HepG2 (cell line): ENCODE data around the gene TCFL5. TPM values are rescaled to one million over a fixed set of nuclear protein-coding genes. Genes with fewer than 3 reads are reported as not detected.

ENCODE experiments used
- ARNT2 ChIP-seq: sonication (generic); formaldehyde crosslinking; IDR thresholded peaks from 2 replicates; pipeline ENCODE4 v1.8.0; 2022; ENCODE audit warnings: mild to moderate bottlenecking, low read depth, missing genetic modification reagents, moderate library complexity
- BRCA1 ChIP-seq: sonication (generic); formaldehyde crosslinking; IDR thresholded peaks from 2 replicates; pipeline ENCODE4 v1.4.0; 2020; ENCODE audit warnings: missing genetic modification reagents
- CBFB ChIP-seq: sonication (generic); formaldehyde crosslinking; IDR thresholded peaks from 2 replicates; pipeline ENCODE4 v1.4.0; 2020; ENCODE audit warnings: missing genetic modification reagents
- HIVEP1 ChIP-seq: sonication (generic); formaldehyde crosslinking; IDR thresholded peaks from 2 replicates; pipeline ENCODE4 v1.4.0; 2020; ENCODE audit warnings: mild to moderate bottlenecking, missing genetic modification reagents
- KMT2A ChIP-seq: sonication (generic); formaldehyde crosslinking; IDR thresholded peaks from 2 replicates; pipeline ENCODE4 v1.4.0; 2020; ENCODE audit warnings: missing genetic modification reagents
- MZF1 ChIP-seq: sonication (generic); formaldehyde crosslinking; IDR thresholded peaks from 2 replicates; pipeline ENCODE4 v1.8.1; 2023; ENCODE audit warnings: mild to moderate bottlenecking, missing genetic modification reagents, borderline replicate concordance
- NPAS2 ChIP-seq: sonication (generic); formaldehyde crosslinking; IDR thresholded peaks from 2 replicates; pipeline ENCODE4 v1.8.0; 2022; ENCODE audit warnings: mild to moderate bottlenecking, missing genetic modification reagents, borderline replicate concordance
- NR2F6 ChIP-seq, 2 experiments: IDR thresholded peaks; 2 replicates each; pipeline ENCODE4 v1.6.1; 2016; ENCODE audit warnings: antibody characterized with exemption in 1 of 2, mild to moderate bottlenecking in 1 of 2
- RBAK ChIP-seq: sonication (generic); formaldehyde crosslinking; IDR thresholded peaks from 2 replicates; pipeline ENCODE4 v1.5.1; 2020; ENCODE audit warnings: mild to moderate bottlenecking, missing genetic modification reagents
- RBM39 ChIP-seq: fragments of 200-400 bp; formaldehyde crosslinking; IDR thresholded peaks from one replicate; pipeline ENCODE4 v1.6.1; 2018; ENCODE audit warnings: antibody characterized with exemption, mild to moderate bottlenecking, low read depth, low read length; ENCODE audit not compliant: poor library complexity, severe bottlenecking
- SRSF4 ChIP-seq: fragments of 200-400 bp; formaldehyde crosslinking; IDR thresholded peaks from one replicate; pipeline ENCODE4 v1.6.1; 2018; ENCODE audit warnings: mild to moderate bottlenecking, low read depth, low read length, moderate library complexity; ENCODE audit not compliant: poor library complexity, severe bottlenecking
- ZNF44 ChIP-seq: sonication (generic); formaldehyde crosslinking; IDR thresholded peaks from 2 replicates; pipeline ENCODE4 v1.5.1; 2020; ENCODE audit warnings: mild to moderate bottlenecking, missing genetic modification reagents
- ZNF468 ChIP-seq: sonication (generic); formaldehyde crosslinking; IDR thresholded peaks from 2 replicates; pipeline ENCODE4 v1.8.0; 2022; ENCODE audit warnings: mild to moderate bottlenecking, moderate library complexity, missing genetic modification reagents
- ZNF501 ChIP-seq: sonication (generic); formaldehyde crosslinking; IDR thresholded peaks from 2 replicates; pipeline ENCODE4 v1.5.1; 2020; ENCODE audit warnings: mild to moderate bottlenecking, moderate library complexity, missing genetic modification reagents
- ZNF720 ChIP-seq: sonication (generic); formaldehyde crosslinking; IDR thresholded peaks from 2 replicates; pipeline ENCODE4 v1.4.0; 2020; ENCODE audit warnings: missing genetic modification reagents
- polyA plus RNA-seq, 8 experiments: library from polyadenylated mRNA; depleted of rRNA in 3 of 8; stranded (reverse) in 7 of 8; unstranded in 1 of 8; fragments of >200 nt; fragmentation: Illumina TruSeq in 4 of 8; extraction: Trizol in 4 of 8; gene quantifications; 2 replicates each; pipeline versions ENCODE4 v1.2.1 to v1.2.3, GENCODE V29; 2011 to 2016; ENCODE audit warnings: low read depth in 4 of 8, missing spikeins in 1 of 8, mixed read lengths in 1 of 8; ENCODE audit not compliant: insufficient read depth in 1 of 8
- total RNA-seq, 5 experiments: library from RNA; depleted of rRNA; stranded (reverse); fragments of >200 nt; fragmentation: Illumina TruSeq; extraction: Trizol; gene quantifications; 2 replicates each; pipeline ENCODE4 v1.2.3, GENCODE V29; 2016; ENCODE audit warnings: low read depth in 1 of 5
- TF ChIP-seq, protein P1 (sequence below): sonication (generic); formaldehyde crosslinking; IDR thresholded peaks from 2 replicates; pipeline ENCODE4 v1.5.1; 2020; ENCODE audit warnings: mild to moderate bottlenecking, missing genetic modification reagents, moderate library complexity
- TF ChIP-seq, protein P2 (sequence below): sonication (generic); formaldehyde crosslinking; IDR thresholded peaks from 2 replicates; pipeline ENCODE4 v1.8.0; 2023; ENCODE audit warnings: mild to moderate bottlenecking, missing genetic modification reagents
- TF ChIP-seq, protein P3 (sequence below): sonication (generic); formaldehyde crosslinking; IDR thresholded peaks from 2 replicates; pipeline ENCODE4 v1.4.0; 2020; ENCODE audit warnings: missing genetic modification reagents

Gene TCFL5
- total and polyA plus RNA-seq, 2 of the 13 experiments (the other 11 are each of a cell fraction or from before 2014, with no cell fraction given): 14.8 to 20.0 TPM

DNA sequence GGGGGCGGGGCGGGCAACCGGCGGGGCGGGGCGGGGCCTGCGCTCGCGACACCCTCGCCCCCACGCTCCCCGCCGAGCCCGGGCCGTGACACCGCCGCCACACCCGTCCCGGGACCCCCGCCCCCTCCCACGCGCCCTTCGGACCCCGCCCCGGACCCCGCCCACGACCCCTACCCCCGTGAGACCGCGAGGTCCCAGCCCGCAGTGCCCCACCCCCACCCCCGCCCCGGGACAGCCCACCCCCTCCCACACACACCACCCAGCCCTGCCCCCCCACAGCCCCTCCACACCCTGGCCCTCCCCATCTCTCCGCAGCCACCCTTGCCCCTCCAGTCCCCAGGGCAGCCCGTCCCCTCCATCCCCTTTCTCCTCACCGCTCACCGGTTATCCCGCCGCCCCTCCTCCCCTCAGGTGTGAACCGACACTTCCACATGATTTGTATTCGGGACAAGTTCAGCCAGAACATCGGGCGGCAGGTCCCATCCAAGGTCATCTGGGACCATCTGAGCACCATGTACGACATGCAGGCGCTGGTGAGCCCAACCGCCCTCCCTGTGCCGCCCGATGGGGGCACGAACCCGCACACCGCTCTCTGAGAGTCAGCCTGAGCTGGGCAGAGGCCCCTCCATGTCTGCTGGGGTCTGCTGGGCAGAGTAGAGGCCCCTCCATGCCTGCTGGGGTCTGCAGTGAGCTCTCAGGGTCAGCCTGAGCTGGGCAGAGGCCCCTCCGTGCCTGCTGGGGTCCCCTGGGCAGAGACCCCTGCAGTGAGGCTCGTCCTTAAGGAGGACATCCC lies 64.7 kb downstream of the TCFL5 start (continued):
- TF ChIP-seq, protein P1, sequence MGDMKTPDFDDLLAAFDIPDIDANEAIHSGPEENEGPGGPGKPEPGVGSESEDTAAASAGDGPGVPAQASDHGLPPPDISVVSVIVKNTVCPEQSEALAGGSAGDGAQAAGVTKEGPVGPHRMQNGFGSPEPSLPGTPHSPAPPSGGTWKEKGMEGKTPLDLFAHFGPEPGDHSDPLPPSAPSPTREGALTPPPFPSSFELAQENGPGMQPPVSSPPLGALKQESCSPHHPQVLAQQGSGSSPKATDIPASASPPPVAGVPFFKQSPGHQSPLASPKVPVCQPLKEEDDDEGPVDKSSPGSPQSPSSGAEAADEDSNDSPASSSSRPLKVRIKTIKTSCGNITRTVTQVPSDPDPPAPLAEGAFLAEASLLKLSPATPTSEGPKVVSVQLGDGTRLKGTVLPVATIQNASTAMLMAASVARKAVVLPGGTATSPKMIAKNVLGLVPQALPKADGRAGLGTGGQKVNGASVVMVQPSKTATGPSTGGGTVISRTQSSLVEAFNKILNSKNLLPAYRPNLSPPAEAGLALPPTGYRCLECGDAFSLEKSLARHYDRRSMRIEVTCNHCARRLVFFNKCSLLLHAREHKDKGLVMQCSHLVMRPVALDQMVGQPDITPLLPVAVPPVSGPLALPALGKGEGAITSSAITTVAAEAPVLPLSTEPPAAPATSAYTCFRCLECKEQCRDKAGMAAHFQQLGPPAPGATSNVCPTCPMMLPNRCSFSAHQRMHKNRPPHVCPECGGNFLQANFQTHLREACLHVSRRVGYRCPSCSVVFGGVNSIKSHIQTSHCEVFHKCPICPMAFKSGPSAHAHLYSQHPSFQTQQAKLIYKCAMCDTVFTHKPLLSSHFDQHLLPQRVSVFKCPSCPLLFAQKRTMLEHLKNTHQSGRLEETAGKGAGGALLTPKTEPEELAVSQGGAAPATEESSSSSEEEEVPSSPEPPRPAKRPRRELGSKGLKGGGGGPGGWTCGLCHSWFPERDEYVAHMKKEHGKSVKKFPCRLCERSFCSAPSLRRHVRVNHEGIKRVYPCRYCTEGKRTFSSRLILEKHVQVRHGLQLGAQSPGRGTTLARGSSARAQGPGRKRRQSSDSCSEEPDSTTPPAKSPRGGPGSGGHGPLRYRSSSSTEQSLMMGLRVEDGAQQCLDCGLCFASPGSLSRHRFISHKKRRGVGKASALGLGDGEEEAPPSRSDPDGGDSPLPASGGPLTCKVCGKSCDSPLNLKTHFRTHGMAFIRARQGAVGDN (CRISPR knock-in tag): peak; percentile 49
- TF ChIP-seq ZNF468 (CRISPR knock-in tag) (no peak), HIVEP1 (CRISPR knock-in tag) (no peak; the same call in 1 of the 2 replicates), ZNF501 (CRISPR knock-in tag) (0 out of 2 replicates have a peak, but pooled peaks have one; percentile 39), ARNT2 (CRISPR knock-in tag) (no peak), SRSF4 (no peak), NR2F6 (IDR thresholded peaks at IDR 0.05) (no peak), NR2F6 (CRISPR knock-in tag; IDR thresholded peaks at IDR 0.05) (no peak), RBM39 (no peak), MZF1 (CRISPR knock-in tag) (0 out of 2 replicates have a peak, but pooled peaks have one; percentile 57), KMT2A (CRISPR knock-in tag) (no peak), BRCA1 (CRISPR knock-in tag) (no peak), NPAS2 (CRISPR knock-in tag) (no peak), ZNF44 (CRISPR knock-in tag) (no peak), CBFB (CRISPR knock-in tag) (no peak), RBAK (no peak), ZNF720 (no peak)
- TF ChIP-seq, protein P2, sequence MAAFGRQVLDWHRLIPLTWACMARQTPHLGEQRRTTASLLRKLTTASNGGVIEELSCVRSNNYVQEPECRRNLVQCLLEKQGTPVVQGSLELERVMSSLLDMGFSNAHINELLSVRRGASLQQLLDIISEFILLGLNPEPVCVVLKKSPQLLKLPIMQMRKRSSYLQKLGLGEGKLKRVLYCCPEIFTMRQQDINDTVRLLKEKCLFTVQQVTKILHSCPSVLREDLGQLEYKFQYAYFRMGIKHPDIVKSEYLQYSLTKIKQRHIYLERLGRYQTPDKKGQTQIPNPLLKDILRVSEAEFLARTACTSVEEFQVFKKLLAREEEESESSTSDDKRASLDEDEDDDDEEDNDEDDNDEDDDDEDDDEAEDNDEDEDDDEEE (CRISPR knock-in tag): no peak
- TF ChIP-seq, protein P3, sequence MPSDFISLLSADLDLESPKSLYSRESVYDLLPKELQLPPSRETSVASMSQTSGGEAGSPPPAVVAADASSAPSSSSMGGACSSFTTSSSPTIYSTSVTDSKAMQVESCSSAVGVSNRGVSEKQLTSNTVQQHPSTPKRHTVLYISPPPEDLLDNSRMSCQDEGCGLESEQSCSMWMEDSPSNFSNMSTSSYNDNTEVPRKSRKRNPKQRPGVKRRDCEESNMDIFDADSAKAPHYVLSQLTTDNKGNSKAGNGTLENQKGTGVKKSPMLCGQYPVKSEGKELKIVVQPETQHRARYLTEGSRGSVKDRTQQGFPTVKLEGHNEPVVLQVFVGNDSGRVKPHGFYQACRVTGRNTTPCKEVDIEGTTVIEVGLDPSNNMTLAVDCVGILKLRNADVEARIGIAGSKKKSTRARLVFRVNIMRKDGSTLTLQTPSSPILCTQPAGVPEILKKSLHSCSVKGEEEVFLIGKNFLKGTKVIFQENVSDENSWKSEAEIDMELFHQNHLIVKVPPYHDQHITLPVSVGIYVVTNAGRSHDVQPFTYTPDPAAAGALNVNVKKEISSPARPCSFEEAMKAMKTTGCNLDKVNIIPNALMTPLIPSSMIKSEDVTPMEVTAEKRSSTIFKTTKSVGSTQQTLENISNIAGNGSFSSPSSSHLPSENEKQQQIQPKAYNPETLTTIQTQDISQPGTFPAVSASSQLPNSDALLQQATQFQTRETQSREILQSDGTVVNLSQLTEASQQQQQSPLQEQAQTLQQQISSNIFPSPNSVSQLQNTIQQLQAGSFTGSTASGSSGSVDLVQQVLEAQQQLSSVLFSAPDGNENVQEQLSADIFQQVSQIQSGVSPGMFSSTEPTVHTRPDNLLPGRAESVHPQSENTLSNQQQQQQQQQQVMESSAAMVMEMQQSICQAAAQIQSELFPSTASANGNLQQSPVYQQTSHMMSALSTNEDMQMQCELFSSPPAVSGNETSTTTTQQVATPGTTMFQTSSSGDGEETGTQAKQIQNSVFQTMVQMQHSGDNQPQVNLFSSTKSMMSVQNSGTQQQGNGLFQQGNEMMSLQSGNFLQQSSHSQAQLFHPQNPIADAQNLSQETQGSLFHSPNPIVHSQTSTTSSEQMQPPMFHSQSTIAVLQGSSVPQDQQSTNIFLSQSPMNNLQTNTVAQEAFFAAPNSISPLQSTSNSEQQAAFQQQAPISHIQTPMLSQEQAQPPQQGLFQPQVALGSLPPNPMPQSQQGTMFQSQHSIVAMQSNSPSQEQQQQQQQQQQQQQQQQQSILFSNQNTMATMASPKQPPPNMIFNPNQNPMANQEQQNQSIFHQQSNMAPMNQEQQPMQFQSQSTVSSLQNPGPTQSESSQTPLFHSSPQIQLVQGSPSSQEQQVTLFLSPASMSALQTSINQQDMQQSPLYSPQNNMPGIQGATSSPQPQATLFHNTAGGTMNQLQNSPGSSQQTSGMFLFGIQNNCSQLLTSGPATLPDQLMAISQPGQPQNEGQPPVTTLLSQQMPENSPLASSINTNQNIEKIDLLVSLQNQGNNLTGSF (CRISPR knock-in tag): 0 out of 2 replicates have a peak, but pooled peaks have one; percentile 17
